MG63 (cell line): Measurements from ENCODE around the gene FCHO2. TPM values are rescaled to one million over a fixed set of nuclear protein-coding genes. Genes with fewer than 3 reads are reported as not detected.
"Not testable (repeated sequence)": the region's sequence is repeated elsewhere in the genome, so short reads cannot be mapped to it uniquely, and the experiment has no call there.

ENCODE experiments used
- DNase-seq: peaks from one replicate; pipeline ENCODE4 v3.0.0-alpha.2; 2020
- H3K27me3 ChIP-seq: fragments of 250-450 bp; sonication (Bioruptor Pico); 2 replicates; pipeline ENCODE4 v1.5.1; 2020; ENCODE audit warnings: mild to moderate bottlenecking, moderate library complexity
- H3K36me3 ChIP-seq: fragments of 250-450 bp; sonication (Bioruptor Pico); 2 replicates; pipeline ENCODE4 v1.5.1; 2020; ENCODE audit warnings: mild to moderate bottlenecking, moderate library complexity
- H3K4me3 ChIP-seq: fragments of 250-450 bp; sonication (Bioruptor Pico); 2 replicates; pipeline ENCODE4 v1.5.1; 2020; ENCODE audit warnings: mild to moderate bottlenecking, moderate library complexity
- H3K9me3 ChIP-seq: fragments of 250-450 bp; sonication (Bioruptor Pico); 2 replicates; pipeline ENCODE4 v1.5.1; 2020; ENCODE audit warnings: mild to moderate bottlenecking, moderate library complexity
- total RNA-seq: library from RNA; depleted of rRNA; stranded (reverse); fragments of >200 nt; shearing (Covaris generic); gene quantifications from 2 replicates; pipeline ENCODE4 v1.2.3, GENCODE V29; 2014; ENCODE audit warnings: low replicate concordance

Gene FCHO2
- total RNA-seq, 1 experiment from 2014 or later, result 4.4 TPM

GRCh38 chr5:73007051-73007450, 51.2 kb downstream of the FCHO2 start:
- DNase-seq, result no peak
- Histone ChIP-seq H3K4me3 (no peak overlapping the region), H3K9me3 (no peaks in the 10 kb centered on the region), H3K27me3 (no peaks in the 10 kb centered on the region), H3K36me3 (peaks cover 3% of the 10 kb centered on the region)

- H3K9me3 ChIP-seq, result no peaks in the 10 kb centered on the region
- H3K4me3 ChIP-seq, result no peak overlapping the region
- H3K36me3 ChIP-seq, result peaks cover 3% of the 10 kb centered on the region
- no peaks in the 10 kb centered on the region for H3K27me3 ChIP-seq
- no peak for DNase-seq
Measured at GRCh38 chr5:73008831-73009230, 53.0 kb downstream of the FCHO2 start.

- DNase-seq, H3K9me3 ChIP-seq, H3K27me3 ChIP-seq, H3K36me3 ChIP-seq, H3K4me3 ChIP-seq: not testable (repeated sequence)
Measured at GRCh38 chr5:73011612-73012011, 55.8 kb downstream of the FCHO2 start.

GRCh38 chr5:73018892-73019291, 63.1 kb downstream of the FCHO2 start:
- DNase-seq, result no peak
- Histone ChIP-seq H3K36me3 (no peaks in the 10 kb centered on the region), H3K4me3 (no peak overlapping the region), H3K27me3 (no peaks in the 10 kb centered on the region), H3K9me3 (no peaks in the 10 kb centered on the region)

GRCh38 chr5:73019766-73020165, 63.9 kb downstream of the FCHO2 start:
- Histone ChIP-seq H3K9me3 (no peaks in the 10 kb centered on the region), H3K27me3 (no peaks in the 10 kb centered on the region)
- no peak for DNase-seq

GRCh38 chr5:73022471-73023169, 66.8 kb downstream of the FCHO2 start:
- no peak overlapping the region for H3K4me3 ChIP-seq
- no peak for DNase-seq
- no peaks in the 10 kb centered on the region for H3K9me3 ChIP-seq
- peaks cover 5% of the 10 kb centered on the region for H3K36me3 ChIP-seq
- no peaks in the 10 kb centered on the region for H3K27me3 ChIP-seq

More at GRCh38 chr5:73019766-73020165, 63.9 kb downstream of the FCHO2 start:
- no peaks in the 10 kb centered on the region for H3K36me3 ChIP-seq
- H3K4me3 ChIP-seq, result no peak overlapping the region

- not testable (repeated sequence) for H3K27me3 ChIP-seq, H3K4me3 ChIP-seq, DNase-seq, H3K9me3 ChIP-seq, H3K36me3 ChIP-seq
Measured at GRCh38 chr5:73024946-73025544, 69.2 kb downstream of the FCHO2 start.

GRCh38 chr5:73027361-73027760, 71.5 kb downstream of the FCHO2 start:
- peaks cover 5% of the 10 kb centered on the region for H3K36me3 ChIP-seq
- no peaks in the 10 kb centered on the region for H3K27me3 ChIP-seq
- no peaks in the 10 kb centered on the region for H3K9me3 ChIP-seq
- DNase-seq, result no peak
- H3K4me3 ChIP-seq, result no peak overlapping the region

GRCh38 chr5:73027816-73028215, 72.0 kb downstream of the FCHO2 start:
- DNase-seq, result no peak
- peaks cover 5% of the 10 kb centered on the region for H3K36me3 ChIP-seq
- H3K4me3 ChIP-seq, result no peak overlapping the region
- H3K27me3 ChIP-seq, result no peaks in the 10 kb centered on the region
- H3K9me3 ChIP-seq, result no peaks in the 10 kb centered on the region

GRCh38 chr5:73028991-73029595, 73.3 kb downstream of the FCHO2 start:
- DNase-seq, result no peak
- Histone ChIP-seq H3K27me3 (no peaks in the 10 kb centered on the region), H3K4me3 (no peak overlapping the region), H3K36me3 (peaks cover 5% of the 10 kb centered on the region), H3K9me3 (no peaks in the 10 kb centered on the region)

- no peak for DNase-seq
- H3K9me3 ChIP-seq, result no peaks in the 10 kb centered on the region
- peaks cover 5% of the 10 kb centered on the region for H3K36me3 ChIP-seq
- no peaks in the 10 kb centered on the region for H3K27me3 ChIP-seq
- no peak overlapping the region for H3K4me3 ChIP-seq
Measured at GRCh38 chr5:73030531-73030930, 74.7 kb downstream of the FCHO2 start.

- Histone ChIP-seq H3K27me3 (no peaks in the 10 kb centered on the region), H3K4me3 (no peak overlapping the region), H3K9me3 (no peaks in the 10 kb centered on the region), H3K36me3 (peaks cover 4% of the 10 kb centered on the region)
- DNase-seq, result peak; percentile 51
Measured at GRCh38 chr5:73030995-73031394, 75.2 kb downstream of the FCHO2 start.

- H3K9me3 ChIP-seq, result no peaks in the 10 kb centered on the region
- peak; percentile 36 for DNase-seq
- H3K4me3 ChIP-seq, result no peak overlapping the region
- H3K36me3 ChIP-seq, result no peaks in the 10 kb centered on the region
- H3K27me3 ChIP-seq, result no peaks in the 10 kb centered on the region
Measured at GRCh38 chr5:73031839-73032238, 76.0 kb downstream of the FCHO2 start.

GRCh38 chr5:73032635-73033034, 76.8 kb downstream of the FCHO2 start:
- H3K9me3 ChIP-seq, result no peaks in the 10 kb centered on the region
- H3K4me3 ChIP-seq, result no peak overlapping the region
- no peaks in the 10 kb centered on the region for H3K36me3 ChIP-seq
- no peak for DNase-seq
- no peaks in the 10 kb centered on the region for H3K27me3 ChIP-seq

GRCh38 chr5:73037545-73037944, 81.7 kb downstream of the FCHO2 start:
- no peak for DNase-seq

GRCh38 chr5:73039082-73039481, 83.2 kb downstream of the FCHO2 start:
- Histone ChIP-seq H3K36me3 (no peaks in the 10 kb centered on the region), H3K4me3 (no peak overlapping the region), H3K9me3 (no peaks in the 10 kb centered on the region), H3K27me3 (no peaks in the 10 kb centered on the region)
- no peak for DNase-seq

More at GRCh38 chr5:73037545-73037944, 81.7 kb downstream of the FCHO2 start:
- Histone ChIP-seq H3K9me3 (no peaks in the 10 kb centered on the region), H3K4me3 (no peak overlapping the region), H3K36me3 (no peaks in the 10 kb centered on the region), H3K27me3 (no peaks in the 10 kb centered on the region)

- Histone ChIP-seq H3K36me3 (no peaks in the 10 kb centered on the region; the same call in 1 of the 2 replicates), H3K4me3 (no peak overlapping the region), H3K9me3 (0 out of 2 replicates have a peak, but pooled peaks cover 4% of the 10 kb centered on the region), H3K27me3 (no peaks in the 10 kb centered on the region)
- DNase-seq, result no peak
Measured at GRCh38 chr5:73042993-73043392, 87.2 kb downstream of the FCHO2 start.

GRCh38 chr5:73044546-73044945, 88.7 kb downstream of the FCHO2 start:
- H3K36me3 ChIP-seq, result no peaks in the 10 kb centered on the region; the same call in 1 of the 2 replicates
- no peak for DNase-seq

More at GRCh38 chr5:73044546-73044945, 88.7 kb downstream of the FCHO2 start:
- Histone ChIP-seq H3K4me3 (no peak overlapping the region), H3K9me3 (0 out of 2 replicates have a peak, but pooled peaks cover 4% of the 10 kb centered on the region), H3K27me3 (no peaks in the 10 kb centered on the region)
